Psoas muscle (tissue), 8 donors: ENCODE data around the gene PGM1. TPM values are rescaled to one million over a fixed set of nuclear protein-coding genes. Genes with fewer than 3 reads are reported as not detected.

ENCODE experiments used
- ATAC-seq, 4 donors: fragments of 200-7000 bp; cut with Tn5 transposase; one replicate each; pipeline ENCODE4 v1.9.1; 2020; ENCODE audit warnings: moderate library complexity in 3 of 4, mild to moderate bottlenecking in 2 of 4
- DNase-seq, 2 donors: peaks; one replicate each; pipeline ENCODE4 v3.0.0-alpha.2; 2020
- H3K27ac ChIP-seq: fragments of 200-600 bp; one replicate; pipeline ENCODE4 v1.8.0; 2022
- H3K27me3 ChIP-seq, 3 donors: fragments of 200-600 bp in 1 of 3; one replicate each; pipeline versions ENCODE4 v1.6.1 to v1.8.0; 2013 to 2022; ENCODE audit warnings: low read length in 2 of 3, mild to moderate bottlenecking in 2 of 3, moderate library complexity in 1 of 3; ENCODE audit not compliant: insufficient read depth in 3 of 3
- H3K36me3 ChIP-seq, 2 donors: fragments of 200-600 bp in 1 of 2; one replicate each; pipeline versions ENCODE4 v1.6.1 to v1.8.0; 2013 to 2022; ENCODE audit warnings: low read depth in 1 of 2, mild to moderate bottlenecking in 1 of 2, moderate library complexity in 1 of 2; ENCODE audit not compliant: insufficient read depth in 1 of 2
- H3K4me1 ChIP-seq: fragments of 200-600 bp; one replicate; pipeline ENCODE4 v1.8.0; 2022
- H3K4me3 ChIP-seq: fragments of 200-600 bp; one replicate; pipeline ENCODE4 v1.8.0; 2022; ENCODE audit warnings: mild to moderate bottlenecking
- H3K9me3 ChIP-seq: fragments of 200-600 bp; one replicate; pipeline ENCODE4 v1.8.0; 2022
- WGBS, 3 donors: extraction: QIAGEN DNeasy Blood & Tissue Kit; methylation state at CpG; one replicate each; pipeline versions ENCODE4 v1.1.6 to v1.1.7; 2013; 5-methylcytosine and 5-hydroxymethylcytosine counted together
- intact Hi-C, 2 donors: fragments of 100-400 bp; cut with DNase I; formaldehyde crosslinking; loops; one replicate each; pipeline versions ENCODE4 v1.11.0 to v1.14.2; 2022
- polyA plus RNA-seq, 3 donors: library from polyadenylated mRNA; stranded (reverse); fragments of 200-250 nt; gene quantifications; one replicate each; pipeline ENCODE4 v1.2.3, GENCODE V29; 2013
- total RNA-seq, 4 donors: library from RNA; stranded (reverse); fragmentation: NEBNext Ultra II Directional in 2 of 4; extraction: Animal tissue kit (Norgen Biotek cat#: 25700) in 2 of 4; gene quantifications; one replicate each; pipeline versions ENCODE4 v1.2.1 to v1.2.4, GENCODE V29; 2021 to 2023
- TF ChIP-seq, protein P1 (sequence below): fragments of 200-600 bp; IDR thresholded peaks from one replicate; pipeline ENCODE4 v1.8.0; 2022; ENCODE audit warnings: antibody characterized with exemption
- donor health status: healthy with polysubstance abuse.
- donor health status: DM: no; HTN: no; CAD: no; lungs with moderate emphysema.
- donor health status: Bipolar disorder and iron deficiency.
- donor health status: healthy.
- donor health status: DM: yes; HTN: yes; CAD: no.
- donor health status: DM: no; HTN: no; CAD: no.
- donor health status: DM: no; HTN: no; CAD: no.
- donor health status: DM: yes; HTN: yes; CAD: no.

Gene PGM1
- total and polyA plus RNA-seq, 7 donors: 59.6 to 543 (median 364) TPM

DNA sequence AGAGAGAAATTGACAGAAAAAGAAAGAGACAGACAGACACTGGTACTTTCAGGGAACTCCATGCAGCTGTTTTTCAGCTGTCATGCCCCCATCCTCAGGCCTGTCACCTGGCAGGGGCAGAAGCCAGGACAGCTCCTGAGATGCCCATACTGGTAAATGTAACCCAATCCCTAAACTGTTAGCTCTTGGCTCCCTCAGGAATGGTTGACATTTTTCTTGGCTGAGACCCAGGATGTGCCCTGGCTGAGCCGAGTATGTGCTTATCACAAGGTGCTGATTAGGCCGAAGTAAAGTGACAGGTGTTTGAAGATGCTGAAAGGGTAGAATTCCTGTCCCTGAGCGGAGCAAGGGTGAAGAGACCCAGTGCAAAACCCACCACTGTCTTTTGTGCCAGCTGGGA, 50.7 kb downstream of the PGM1 start:
- no peaks in the 10 kb centered on the region for H3K27me3 ChIP-seq
- WGBS, 3 donors: 24 to 32% (median 24%) methylated on average over 3 of the region's 3 CpGs
- TF ChIP-seq, protein P1, sequence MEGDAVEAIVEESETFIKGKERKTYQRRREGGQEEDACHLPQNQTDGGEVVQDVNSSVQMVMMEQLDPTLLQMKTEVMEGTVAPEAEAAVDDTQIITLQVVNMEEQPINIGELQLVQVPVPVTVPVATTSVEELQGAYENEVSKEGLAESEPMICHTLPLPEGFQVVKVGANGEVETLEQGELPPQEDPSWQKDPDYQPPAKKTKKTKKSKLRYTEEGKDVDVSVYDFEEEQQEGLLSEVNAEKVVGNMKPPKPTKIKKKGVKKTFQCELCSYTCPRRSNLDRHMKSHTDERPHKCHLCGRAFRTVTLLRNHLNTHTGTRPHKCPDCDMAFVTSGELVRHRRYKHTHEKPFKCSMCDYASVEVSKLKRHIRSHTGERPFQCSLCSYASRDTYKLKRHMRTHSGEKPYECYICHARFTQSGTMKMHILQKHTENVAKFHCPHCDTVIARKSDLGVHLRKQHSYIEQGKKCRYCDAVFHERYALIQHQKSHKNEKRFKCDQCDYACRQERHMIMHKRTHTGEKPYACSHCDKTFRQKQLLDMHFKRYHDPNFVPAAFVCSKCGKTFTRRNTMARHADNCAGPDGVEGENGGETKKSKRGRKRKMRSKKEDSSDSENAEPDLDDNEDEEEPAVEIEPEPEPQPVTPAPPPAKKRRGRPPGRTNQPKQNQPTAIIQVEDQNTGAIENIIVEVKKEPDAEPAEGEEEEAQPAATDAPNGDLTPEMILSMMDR: no peak
- peak overlapping the region; percentile 19 for H3K4me3 ChIP-seq
- H3K9me3 ChIP-seq: no peaks in the 10 kb centered on the region
- H3K36me3 ChIP-seq: peaks cover 0 to 51% of the 10 kb centered on the region in 2 donors
- DNase-seq: peak; percentile 46 to 70
- intact Hi-C loops: no loop called here
- H3K4me1 ChIP-seq: peaks cover 57% of the 10 kb centered on the region
- H3K27ac ChIP-seq: peak overlapping the region; percentile 89
- ATAC-seq: peak; percentile 84 to 97 (median 93)

DNA sequence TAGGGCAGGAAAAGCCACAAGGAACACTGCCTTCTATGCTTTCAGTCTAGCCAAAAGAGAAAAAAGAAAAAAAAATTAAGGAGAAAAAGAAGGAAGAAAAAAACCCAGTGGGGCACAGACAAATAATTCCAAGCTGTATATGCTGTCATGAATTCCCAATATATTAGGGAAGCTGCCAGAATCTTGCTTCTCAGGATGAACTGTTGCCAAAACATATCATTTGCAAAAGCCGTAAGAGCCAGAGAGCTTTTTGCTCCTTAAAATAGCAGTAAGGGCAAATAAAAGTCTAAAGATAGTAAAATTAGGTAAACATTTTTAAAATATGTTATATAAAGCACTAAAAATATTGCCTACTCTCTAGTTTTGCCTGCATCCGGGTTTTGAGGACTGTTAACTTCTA, 52.1 kb downstream of the PGM1 start:
- TF ChIP-seq, protein P1: no peak
- H3K4me3 ChIP-seq: no peak overlapping the region
- H3K36me3 ChIP-seq: peaks cover 0 to 50% of the 10 kb centered on the region in 2 donors
- no peaks in the 10 kb centered on the region for H3K9me3 ChIP-seq
- intact Hi-C loops: no loop called here
- H3K27ac ChIP-seq: peak overlapping the region; percentile 89
- whole genome bisulfite sequencing, 3 donors: 17 to 23% (median 22%) methylated on average over 2 of the region's 2 CpGs
- no peak for ATAC-seq
- peaks cover 61% of the 10 kb centered on the region for H3K4me1 ChIP-seq
- no peak for DNase-seq
- H3K27me3 ChIP-seq: no peaks in the 10 kb centered on the region

DNA sequence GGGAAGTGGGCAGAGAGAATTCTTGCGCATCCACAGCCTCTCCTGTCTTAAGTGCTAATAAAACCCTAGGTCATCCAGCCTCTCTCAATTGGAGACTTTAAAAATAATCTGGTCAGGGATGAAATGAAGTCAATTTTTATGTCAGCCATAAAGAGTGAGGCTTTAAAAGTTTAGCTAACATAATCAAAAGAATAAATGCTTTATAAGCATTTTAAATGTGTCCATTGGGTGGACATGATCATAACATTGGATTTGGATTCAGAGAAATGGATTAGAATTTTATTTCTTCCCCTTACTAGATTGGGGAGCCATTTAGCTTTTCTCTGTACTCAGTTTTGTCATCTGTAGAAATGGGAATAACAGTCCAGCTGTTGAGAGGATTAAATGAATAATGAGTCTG, 55.5 kb downstream of the PGM1 start:
- Histone ChIP-seq H3K27me3 (no peaks in the 10 kb centered on the region), H3K4me1 (peaks cover 45% of the 10 kb centered on the region), H3K27ac (no peak overlapping the region), H3K4me3 (no peak overlapping the region), H3K36me3 (peaks cover 0 to 60% of the 10 kb centered on the region in 2 donors), H3K9me3 (no peaks in the 10 kb centered on the region)
- TF ChIP-seq, protein P1: no peak
- intact Hi-C loops: no loop called here
- ATAC-seq (no peak), DNase-seq (no peak)
- 98 to 100% (median 100%) methylated on average over 1 of the region's 1 CpG for WGBS, 3 donors

DNA sequence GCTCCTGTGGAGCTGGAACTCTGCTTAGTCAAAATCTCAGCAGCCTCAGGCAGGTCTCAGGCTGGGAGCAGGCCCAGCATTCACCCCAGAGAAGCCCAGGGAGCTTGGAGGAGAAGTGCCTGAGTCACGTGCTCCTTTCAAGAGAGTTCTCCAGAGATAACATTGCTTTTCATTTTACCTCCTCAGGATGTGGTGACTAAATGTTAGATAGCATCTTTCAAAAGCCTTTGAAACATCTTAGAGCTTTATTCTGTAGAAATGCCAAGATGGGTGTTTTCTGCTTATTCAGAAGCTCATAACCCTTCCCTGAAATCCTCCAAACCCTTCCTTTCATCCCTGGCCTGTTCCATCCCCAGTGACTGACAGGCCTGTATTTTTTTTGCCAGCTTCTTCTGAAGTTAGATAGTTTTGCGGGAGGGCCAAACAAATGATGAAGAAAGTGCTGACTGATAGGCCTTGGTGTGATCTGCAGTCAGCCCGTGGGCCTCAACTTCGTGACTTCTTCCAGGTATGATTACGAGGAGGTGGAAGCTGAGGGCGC, 58.0 kb downstream of the PGM1 start:
- H3K27me3 ChIP-seq: no peaks in the 10 kb centered on the region
- H3K4me1 ChIP-seq: peaks cover 19% of the 10 kb centered on the region
- TF ChIP-seq, protein P1: no peak
- DNase-seq (no peak), ATAC-seq (peak in 1 of 4 donors; percentile 41)
- no peaks in the 10 kb centered on the region for H3K9me3 ChIP-seq
- peaks cover 0 to 86% of the 10 kb centered on the region in 2 donors for H3K36me3 ChIP-seq
- intact Hi-C loops: no loop called here
- no peak overlapping the region for H3K27ac ChIP-seq
- WGBS, 3 donors: 77 to 87% (median 78%) methylated on average over 6 of the region's 6 CpGs
- H3K4me3 ChIP-seq: no peak overlapping the region

DNA sequence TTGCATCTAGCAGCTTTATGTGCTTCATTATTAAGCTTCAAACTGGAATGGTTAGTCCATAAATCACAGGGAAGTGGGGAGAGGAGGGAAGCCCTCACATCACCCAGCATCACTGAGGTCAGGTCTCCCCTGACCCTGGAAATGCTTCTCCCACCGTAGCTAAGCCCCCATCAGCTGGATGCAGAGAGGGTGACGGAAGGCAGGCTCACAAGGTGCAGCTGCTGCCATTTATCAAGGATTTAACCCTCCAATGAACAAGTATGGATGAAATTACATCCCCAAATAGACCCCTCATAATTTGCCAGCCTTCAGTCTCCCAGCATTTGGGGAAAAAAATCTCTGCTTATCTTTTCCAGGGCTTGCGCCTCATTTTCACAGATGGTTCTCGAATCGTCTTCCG, 60.8 kb downstream of the PGM1 start:
- 64 to 71% (median 69%) methylated on average over 6 of the region's 6 CpGs for WGBS, 3 donors
- DNase-seq (no peak), ATAC-seq (no peak)
- no peak overlapping the region for H3K4me3 ChIP-seq
- H3K36me3 ChIP-seq: peaks cover 5 to 94% of the 10 kb centered on the region in 2 donors
- H3K27me3 ChIP-seq: no peaks in the 10 kb centered on the region
- H3K4me1 ChIP-seq: peaks cover 19% of the 10 kb centered on the region
- no peaks in the 10 kb centered on the region for H3K9me3 ChIP-seq
- TF ChIP-seq, protein P1: no peak
- intact Hi-C loops: no loop called here
- no peak overlapping the region for H3K27ac ChIP-seq
